Measurements from ENCODE around the gene MYO5B.

Gene MYO5B

GRCh38 chr18:50006470-50007046 lies 188.4 kb downstream of the MYO5B start:
- Histone ChIP-seq H3K4me3 (ENCODE audit: low read depth in 1 of 2, low read length in 2 of 2) (no peak overlapping the region), H3K9me3 (ENCODE audit: control insufficient read depth in 1 of 2, low read length in 2 of 2) (no peaks in the 10 kb centered on the region), H3K36me3 (ENCODE audit: control insufficient read depth in 1 of 2, insufficient read depth in 2 of 2, low read length in 2 of 2) (no peaks in the 10 kb centered on the region), H3K27ac (ENCODE audit: low read length) (no peak overlapping the region), H3K4me1 (ENCODE audit: control insufficient read depth in 1 of 2, insufficient read depth in 2 of 2, low read length in 2 of 2) (peaks cover 0 to under 1% of the 10 kb centered on the region in 2 donors), H3K27me3 (ENCODE audit: low read depth, low read length) (no peaks in the 10 kb centered on the region)

- H3K4me1 ChIP-seq (ENCODE audit: control insufficient read depth in 1 of 2, insufficient read depth in 2 of 2, low read length in 2 of 2) = no peaks in the 10 kb centered on the region
- H3K4me3 ChIP-seq (ENCODE audit: low read depth in 1 of 2, low read length in 2 of 2) = no peak overlapping the region
- H3K27ac ChIP-seq (ENCODE audit: low read length) = no peak overlapping the region
- H3K27me3 ChIP-seq (ENCODE audit: low read depth, low read length) = no peaks in the 10 kb centered on the region
- no peaks in the 10 kb centered on the region for H3K9me3 ChIP-seq (ENCODE audit: control insufficient read depth in 1 of 2, low read length in 2 of 2)
- H3K36me3 ChIP-seq (ENCODE audit: control insufficient read depth in 1 of 2, insufficient read depth in 2 of 2, low read length in 2 of 2) = no peaks in the 10 kb centered on the region
Observed at GRCh38 chr18:50004013-50004412, 190.9 kb downstream of the MYO5B start.

DNA sequence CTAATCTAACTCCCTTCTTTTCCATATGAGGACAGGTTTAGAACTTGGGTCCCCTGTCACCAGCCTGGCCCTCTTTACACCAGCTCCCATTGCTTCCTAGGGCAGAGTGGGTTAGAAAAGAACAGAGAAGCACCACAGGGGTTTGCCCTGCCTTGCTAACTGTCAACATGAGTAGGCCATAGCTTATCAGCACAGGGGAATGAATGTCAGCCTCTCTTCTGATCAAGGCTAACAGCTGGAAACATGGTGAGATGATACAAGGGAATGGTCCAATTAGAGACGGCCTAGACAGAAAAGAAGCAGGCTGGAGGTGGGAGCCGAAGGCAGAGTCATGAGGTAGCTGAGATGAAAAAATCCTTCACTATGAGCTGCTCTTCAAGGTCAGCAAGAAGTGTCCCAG lies 192.2 kb downstream of the MYO5B start:
- Histone ChIP-seq H3K27me3 (ENCODE audit: low read depth, low read length) (no peaks in the 10 kb centered on the region), H3K36me3 (ENCODE audit: control insufficient read depth in 1 of 2, insufficient read depth in 2 of 2, low read length in 2 of 2) (no peaks in the 10 kb centered on the region), H3K4me3 (ENCODE audit: low read depth in 1 of 2, low read length in 2 of 2) (no peak overlapping the region), H3K4me1 (ENCODE audit: control insufficient read depth in 1 of 2, insufficient read depth in 2 of 2, low read length in 2 of 2) (no peaks in the 10 kb centered on the region), H3K9me3 (ENCODE audit: control insufficient read depth in 1 of 2, low read length in 2 of 2) (no peaks in the 10 kb centered on the region), H3K27ac (ENCODE audit: low read length) (no peak overlapping the region)

DNA sequence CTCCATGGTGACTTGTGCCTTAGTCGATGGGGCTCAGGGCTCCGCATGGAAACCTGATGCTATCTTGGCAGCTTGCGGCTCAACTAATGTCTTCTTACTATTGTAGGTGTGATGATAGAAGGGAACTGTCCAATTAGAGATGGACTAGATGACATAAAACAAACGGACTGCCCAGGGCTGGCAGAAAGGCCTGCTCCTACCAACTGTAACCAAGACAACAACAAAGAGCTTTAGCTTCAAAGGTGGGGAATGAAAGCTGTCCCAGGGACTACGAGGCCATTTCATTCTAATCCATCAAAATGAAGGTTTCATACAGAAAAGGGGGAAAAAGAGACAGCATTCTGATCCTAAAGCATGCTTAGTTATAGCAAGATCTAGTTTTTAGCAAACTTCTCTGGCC lies 194.7 kb downstream of the MYO5B start:
- Histone ChIP-seq H3K27ac (ENCODE audit: low read length) (no peak overlapping the region), H3K36me3 (ENCODE audit: control insufficient read depth in 1 of 2, insufficient read depth in 2 of 2, low read length in 2 of 2) (no peaks in the 10 kb centered on the region), H3K27me3 (ENCODE audit: low read depth, low read length) (no peaks in the 10 kb centered on the region), H3K4me3 (ENCODE audit: low read depth in 1 of 2, low read length in 2 of 2) (no peak overlapping the region), H3K4me1 (ENCODE audit: control insufficient read depth in 1 of 2, insufficient read depth in 2 of 2, low read length in 2 of 2) (no peaks in the 10 kb centered on the region), H3K9me3 (ENCODE audit: control insufficient read depth in 1 of 2, low read length in 2 of 2) (no peaks in the 10 kb centered on the region)

GRCh38 chr18:49999128-49999527 lies 195.8 kb downstream of the MYO5B start:
- Histone ChIP-seq H3K27ac (ENCODE audit: low read length) (no peak overlapping the region), H3K27me3 (ENCODE audit: low read depth, low read length) (no peaks in the 10 kb centered on the region), H3K9me3 (ENCODE audit: control insufficient read depth in 1 of 2, low read length in 2 of 2) (no peaks in the 10 kb centered on the region), H3K4me1 (ENCODE audit: control insufficient read depth in 1 of 2, insufficient read depth in 2 of 2, low read length in 2 of 2) (no peaks in the 10 kb centered on the region), H3K36me3 (ENCODE audit: control insufficient read depth in 1 of 2, insufficient read depth in 2 of 2, low read length in 2 of 2) (no peaks in the 10 kb centered on the region), H3K4me3 (ENCODE audit: low read depth in 1 of 2, low read length in 2 of 2) (no peak overlapping the region)

GRCh38 chr18:49997558-49997957 lies 197.4 kb downstream of the MYO5B start:
- no peaks in the 10 kb centered on the region for H3K27me3 ChIP-seq (ENCODE audit: low read depth, low read length)
- H3K36me3 ChIP-seq (ENCODE audit: control insufficient read depth in 1 of 2, insufficient read depth in 2 of 2, low read length in 2 of 2) = no peaks in the 10 kb centered on the region
- no peak overlapping the region for H3K27ac ChIP-seq (ENCODE audit: low read length)
- no peak overlapping the region for H3K4me3 ChIP-seq (ENCODE audit: low read depth in 1 of 2, low read length in 2 of 2)
- H3K4me1 ChIP-seq (ENCODE audit: control insufficient read depth in 1 of 2, insufficient read depth in 2 of 2, low read length in 2 of 2) = no peaks in the 10 kb centered on the region
- H3K9me3 ChIP-seq (ENCODE audit: control insufficient read depth in 1 of 2, low read length in 2 of 2) = no peaks in the 10 kb centered on the region

DNA sequence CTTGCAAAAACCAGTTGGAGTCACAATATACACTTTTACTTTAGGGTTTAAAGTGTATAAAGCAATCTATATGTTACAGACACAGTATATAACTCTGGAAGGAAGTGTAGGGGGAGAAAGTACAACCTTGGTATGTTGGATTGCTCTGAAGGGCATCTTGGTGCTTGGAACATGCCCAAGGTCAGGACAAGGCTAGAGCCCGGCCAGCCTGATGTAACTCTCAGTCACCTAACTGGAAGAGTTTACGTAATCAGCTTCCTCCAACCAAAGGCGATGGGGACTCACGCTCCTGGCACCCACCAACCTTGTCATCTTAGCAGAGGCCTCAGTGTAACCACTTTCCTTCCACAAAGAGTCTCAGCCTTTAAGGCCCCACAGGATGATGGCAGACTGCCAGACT lies 200.5 kb downstream of the MYO5B start:
- Histone ChIP-seq H3K36me3 (ENCODE audit: control insufficient read depth in 1 of 2, insufficient read depth in 2 of 2, low read length in 2 of 2) (no peaks in the 10 kb centered on the region), H3K4me1 (ENCODE audit: control insufficient read depth in 1 of 2, insufficient read depth in 2 of 2, low read length in 2 of 2) (no peaks in the 10 kb centered on the region), H3K4me3 (ENCODE audit: low read depth in 1 of 2, low read length in 2 of 2) (no peak overlapping the region), H3K27me3 (ENCODE audit: low read depth, low read length) (no peaks in the 10 kb centered on the region), H3K27ac (ENCODE audit: low read length) (no peak overlapping the region), H3K9me3 (ENCODE audit: control insufficient read depth in 1 of 2, low read length in 2 of 2) (no peaks in the 10 kb centered on the region)

DNA sequence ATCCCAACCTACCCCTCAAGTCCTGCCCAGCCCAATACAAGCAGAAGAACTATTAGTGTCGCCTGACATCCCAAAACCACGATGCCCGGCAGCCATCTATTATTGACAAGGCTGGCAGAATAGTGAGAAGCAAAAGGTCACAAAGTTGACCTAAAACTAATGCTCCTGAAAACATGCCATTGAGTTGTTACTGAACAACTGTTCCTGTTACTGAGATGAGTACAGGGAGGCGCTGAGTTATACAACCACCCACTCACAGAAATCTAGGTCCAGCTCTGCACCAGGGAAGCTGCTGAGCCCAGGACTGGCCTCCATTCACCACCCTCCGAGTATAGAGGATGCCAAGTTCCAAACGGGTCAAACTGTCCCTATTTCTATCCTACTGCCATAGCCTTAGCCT lies 201.6 kb downstream of the MYO5B start:
- Histone ChIP-seq H3K4me1 (ENCODE audit: control insufficient read depth in 1 of 2, insufficient read depth in 2 of 2, low read length in 2 of 2) (no peaks in the 10 kb centered on the region), H3K9me3 (ENCODE audit: control insufficient read depth in 1 of 2, low read length in 2 of 2) (no peaks in the 10 kb centered on the region), H3K27me3 (ENCODE audit: low read depth, low read length) (no peaks in the 10 kb centered on the region), H3K27ac (ENCODE audit: low read length) (no peak overlapping the region), H3K4me3 (ENCODE audit: low read depth in 1 of 2, low read length in 2 of 2) (no peak overlapping the region), H3K36me3 (ENCODE audit: control insufficient read depth in 1 of 2, insufficient read depth in 2 of 2, low read length in 2 of 2) (no peaks in the 10 kb centered on the region)

DNA sequence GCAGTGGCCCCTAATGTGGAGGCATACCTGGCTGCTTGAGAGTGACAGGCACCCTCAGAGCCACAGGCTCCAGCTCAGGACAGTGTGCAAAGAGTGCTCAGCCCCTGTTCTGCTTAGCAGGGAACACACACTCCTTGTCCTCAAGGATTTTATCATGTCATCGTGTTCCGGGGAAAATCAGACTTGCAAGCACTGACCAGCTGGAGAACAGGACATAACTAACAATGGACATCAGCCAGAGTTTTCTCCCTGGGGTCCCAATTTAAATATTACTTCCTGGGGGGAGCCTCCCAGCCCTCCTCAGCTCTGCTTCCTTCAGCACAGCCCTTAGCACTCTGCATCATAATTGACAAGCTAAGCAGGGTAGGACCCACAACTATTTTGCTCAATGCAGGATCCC lies 206.2 kb downstream of the MYO5B start:
- Histone ChIP-seq H3K27me3 (ENCODE audit: low read depth, low read length) (no peaks in the 10 kb centered on the region), H3K27ac (ENCODE audit: low read length) (no peak overlapping the region), H3K9me3 (ENCODE audit: control insufficient read depth in 1 of 2, low read length in 2 of 2) (no peaks in the 10 kb centered on the region), H3K36me3 (ENCODE audit: control insufficient read depth in 1 of 2, insufficient read depth in 2 of 2, low read length in 2 of 2) (no peaks in the 10 kb centered on the region), H3K4me3 (ENCODE audit: low read depth in 1 of 2, low read length in 2 of 2) (no peak overlapping the region), H3K4me1 (ENCODE audit: control insufficient read depth in 1 of 2, insufficient read depth in 2 of 2, low read length in 2 of 2) (no peaks in the 10 kb centered on the region)

GRCh38 chr18:49988101-49988500 lies 206.8 kb downstream of the MYO5B start:
- H3K36me3 ChIP-seq (ENCODE audit: control insufficient read depth in 1 of 2, insufficient read depth in 2 of 2, low read length in 2 of 2) = no peaks in the 10 kb centered on the region
- no peak overlapping the region for H3K27ac ChIP-seq (ENCODE audit: low read length)
- H3K27me3 ChIP-seq (ENCODE audit: low read depth, low read length) = no peaks in the 10 kb centered on the region

DNA sequence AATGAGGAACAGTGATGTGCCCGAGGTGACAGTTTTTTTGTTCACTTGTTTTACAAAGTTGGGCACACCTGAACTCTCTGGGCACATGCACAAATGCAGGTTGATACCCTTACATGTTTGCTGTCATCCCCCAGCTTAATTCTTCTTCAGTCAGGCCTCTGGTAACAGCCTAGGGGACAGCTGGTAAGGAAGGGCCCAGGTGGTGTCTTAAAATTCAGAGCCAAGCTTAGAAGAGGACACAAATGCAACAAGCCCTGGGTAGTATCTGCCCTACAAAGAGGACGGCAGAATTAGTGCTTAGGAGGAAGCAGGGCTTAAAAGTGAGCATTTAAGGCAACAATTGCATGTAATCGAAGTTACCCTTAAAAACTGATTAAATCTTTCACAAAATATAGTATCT lies 209.7 kb downstream of the MYO5B start:
- Histone ChIP-seq H3K4me3 (ENCODE audit: low read depth in 1 of 2, low read length in 2 of 2) (no peak overlapping the region), H3K9me3 (ENCODE audit: control insufficient read depth in 1 of 2, low read length in 2 of 2) (no peaks in the 10 kb centered on the region), H3K4me1 (ENCODE audit: control insufficient read depth in 1 of 2, insufficient read depth in 2 of 2, low read length in 2 of 2) (no peaks in the 10 kb centered on the region), H3K27ac (ENCODE audit: low read length) (no peak overlapping the region), H3K36me3 (ENCODE audit: control insufficient read depth in 1 of 2, insufficient read depth in 2 of 2, low read length in 2 of 2) (no peaks in the 10 kb centered on the region), H3K27me3 (ENCODE audit: low read depth, low read length) (no peaks in the 10 kb centered on the region)

More at GRCh38 chr18:49988101-49988500, 206.8 kb downstream of the MYO5B start:
- no peaks in the 10 kb centered on the region for H3K9me3 ChIP-seq (ENCODE audit: control insufficient read depth in 1 of 2, low read length in 2 of 2)
- H3K4me1 ChIP-seq (ENCODE audit: control insufficient read depth in 1 of 2, insufficient read depth in 2 of 2, low read length in 2 of 2) = no peaks in the 10 kb centered on the region
- no peak overlapping the region for H3K4me3 ChIP-seq (ENCODE audit: low read depth in 1 of 2, low read length in 2 of 2)

DNA sequence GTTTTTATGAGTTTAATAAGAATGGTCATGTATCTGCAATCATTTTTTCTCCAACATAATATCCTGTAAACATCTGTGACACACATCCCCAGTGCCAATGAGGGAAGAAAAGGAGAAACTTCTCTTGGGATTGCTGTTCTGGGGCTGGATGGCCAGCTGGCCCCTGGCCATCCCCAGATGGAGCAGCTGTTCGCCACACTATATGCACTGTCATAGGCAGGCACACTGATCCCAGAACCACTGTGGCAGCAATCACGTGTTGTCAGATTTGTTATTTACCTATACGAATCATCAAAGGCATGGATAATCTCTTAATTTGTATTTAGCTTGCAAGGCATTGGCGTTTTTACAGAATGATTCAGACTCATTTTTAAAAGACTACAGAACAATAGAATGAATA lies 214.1 kb downstream of the MYO5B start:
- no peak overlapping the region for H3K4me3 ChIP-seq (ENCODE audit: low read depth in 1 of 2, low read length in 2 of 2)
- H3K4me1 ChIP-seq (ENCODE audit: control insufficient read depth in 1 of 2, insufficient read depth in 2 of 2, low read length in 2 of 2) = peaks cover 0 to 3% of the 10 kb centered on the region in 2 donors
- no peak overlapping the region for H3K27ac ChIP-seq (ENCODE audit: low read length)
- H3K9me3 ChIP-seq (ENCODE audit: control insufficient read depth in 1 of 2, low read length in 2 of 2) = no peaks in the 10 kb centered on the region
- no peaks in the 10 kb centered on the region for H3K27me3 ChIP-seq (ENCODE audit: low read depth, low read length)
- H3K36me3 ChIP-seq (ENCODE audit: control insufficient read depth in 1 of 2, insufficient read depth in 2 of 2, low read length in 2 of 2) = no peaks in the 10 kb centered on the region

All from muscle layer of duodenum (tissue), 2 donors.